WTC11 (cell line): Measurements from ENCODE around the gene BMP5. TPM values are rescaled to one million over a fixed set of nuclear protein-coding genes. Genes with fewer than 3 reads are reported as not detected.

ENCODE experiments used
- ATAC-seq: fragments of 200-7000 bp; cut with Tn5 transposase; 2 replicates; pipeline ENCODE4 v1.10.0; 2021; ENCODE audit warnings: mild to moderate bottlenecking, moderate library complexity
- CTCF ChIA-PET: fragments of 300-600 bp; sonication (Branson Sonifier 250); formaldehyde crosslinking; loops from one replicate; lab custom pipeline; 2021; ENCODE audit warnings: antibody characterized with exemption; lab: Charles Lee
- POLR2A ChIA-PET: fragments of 350-600 bp; sonication (Branson Sonifier 250); formaldehyde crosslinking; loops from one replicate; lab custom pipeline; 2021; ENCODE audit warnings: antibody characterized with exemption; lab: Charles Lee
- DNase-seq: peaks from one replicate; pipeline ENCODE4 v3.0.0; 2021; ENCODE audit warnings: low spot score
- H3K27ac Mint-ChIP-seq: 2 replicates; pipeline ENCODE4 v1.8.0; 2021; ENCODE audit warnings: mixed read lengths
- H3K27me3 Mint-ChIP-seq: 2 replicates; pipeline ENCODE4 v1.8.0; 2021; ENCODE audit warnings: low read depth, mild to moderate bottlenecking, moderate library complexity, mixed read lengths
- H3K36me3 Mint-ChIP-seq: 2 replicates; pipeline ENCODE4 v1.8.0; 2021; ENCODE audit warnings: mixed read lengths
- H3K4me1 Mint-ChIP-seq: 2 replicates; pipeline ENCODE4 v1.8.0; 2022; ENCODE audit warnings: mixed read lengths
- H3K4me3 Mint-ChIP-seq: 2 replicates; pipeline ENCODE4 v1.8.0; 2021; ENCODE audit warnings: mild to moderate bottlenecking, moderate library complexity, mixed read lengths
- H3K9me3 Mint-ChIP-seq: 2 replicates; pipeline ENCODE4 v1.8.0; 2021; ENCODE audit warnings: mixed read lengths
- AR ChIP-seq: fragments of 250-450 bp; sonication (Bioruptor Pico); IDR thresholded peaks from 2 replicates; pipeline ENCODE4 v1.9.0; 2021; ENCODE audit warnings: mild to moderate bottlenecking
- ARID4B ChIP-seq: sonication (generic); formaldehyde crosslinking; IDR thresholded peaks from 2 replicates; pipeline ENCODE4 v1.8.0; 2023; ENCODE audit warnings: missing genetic modification reagents, mild to moderate bottlenecking, borderline replicate concordance
- ATF2 ChIP-seq: sonication (generic); formaldehyde crosslinking; IDR thresholded peaks from 2 replicates; pipeline ENCODE4 v1.8.1; 2022; ENCODE audit warnings: low read depth, missing genetic modification reagents, borderline replicate concordance
- CDX4 ChIP-seq: fragments of 250-450 bp; sonication (Bioruptor Pico); IDR thresholded peaks from 2 replicates; pipeline ENCODE4 v1.9.0; 2021; ENCODE audit warnings: moderate library complexity, mild to moderate bottlenecking, inconsistent platforms, borderline replicate concordance
- E2F4 ChIP-seq: sonication (generic); formaldehyde crosslinking; IDR thresholded peaks from 2 replicates; pipeline ENCODE4 v1.8.1; 2022; ENCODE audit warnings: low read depth, mild to moderate bottlenecking, moderate library complexity, missing genetic modification reagents, borderline replicate concordance
- ERG ChIP-seq: fragments of 250-450 bp; sonication (Bioruptor Pico); IDR thresholded peaks from 2 replicates; pipeline ENCODE4 v1.8.0; 2021; ENCODE audit warnings: mild to moderate bottlenecking
- FOXK1 ChIP-seq: sonication (generic); formaldehyde crosslinking; IDR thresholded peaks from 2 replicates; pipeline ENCODE4 v1.8.0; 2022; ENCODE audit warnings: mild to moderate bottlenecking, moderate library complexity, missing genetic modification reagents
- FOXP4 ChIP-seq: sonication (generic); formaldehyde crosslinking; IDR thresholded peaks from 2 replicates; pipeline ENCODE4 v1.8.0; 2022; ENCODE audit warnings: mild to moderate bottlenecking, missing genetic modification reagents
- HMGXB4 ChIP-seq: sonication (generic); formaldehyde crosslinking; IDR thresholded peaks from 2 replicates; pipeline ENCODE4 v1.8.1; 2023; ENCODE audit warnings: mild to moderate bottlenecking, moderate library complexity, missing genetic modification reagents
- JAZF1 ChIP-seq: fragments of 250-450 bp; sonication (Bioruptor Pico); IDR thresholded peaks from 2 replicates; pipeline ENCODE4 v1.9.0; 2021; ENCODE audit warnings: moderate library complexity, mild to moderate bottlenecking, inconsistent platforms
- RELA ChIP-seq: sonication (generic); formaldehyde crosslinking; IDR thresholded peaks from 2 replicates; pipeline ENCODE4 v1.8.1; 2022; ENCODE audit warnings: missing genetic modification reagents, mild to moderate bottlenecking, borderline replicate concordance
- ZBTB43 ChIP-seq: sonication (generic); formaldehyde crosslinking; IDR thresholded peaks from 2 replicates; pipeline ENCODE4 v1.8.1; 2023; ENCODE audit warnings: mild to moderate bottlenecking, missing genetic modification reagents
- ZNF416 ChIP-seq: fragments of 250-450 bp; sonication (Bioruptor Pico); IDR thresholded peaks from 2 replicates; pipeline ENCODE4 v1.9.0; 2021; ENCODE audit warnings: mild to moderate bottlenecking, inconsistent platforms
- ZNF423 ChIP-seq: fragments of 250-450 bp; sonication (Bioruptor Pico); IDR thresholded peaks from 2 replicates; pipeline ENCODE4 v2.1.2; 2022; ENCODE audit warnings: mild to moderate bottlenecking, moderate library complexity
- total RNA-seq: library from RNA; stranded (reverse); gene quantifications from 3 replicates; pipeline ENCODE4 v1.2.3, GENCODE V29; 2021

BMP5 gene
- total RNA-seq, 1 experiment from 2014 or later = not detected

GRCh38 chr6:55819811-55820210, 55.6 kb downstream of the BMP5 start (continued):
- TF ChIP-seq ATF2 (CRISPR knock-in tag) (no peak), RELA (CRISPR knock-in tag) (no peak), ARID4B (CRISPR knock-in tag) (no peak), ZBTB43 (no peak), ZNF423 (CRISPR knock-in tag) (no peak), FOXK1 (CRISPR knock-in tag) (no peak), ZNF416 (CRISPR knock-in tag) (no peak)

GRCh38 chr6:55818482-55818881, 56.9 kb downstream of the BMP5 start:
- CTCF ChIA-PET = no interaction called here
- no peaks in the 10 kb centered on the region for H3K27me3 Mint-ChIP-seq
- TF ChIP-seq FOXP4 (CRISPR knock-in tag) (no peak), CDX4 (CRISPR knock-in tag) (no peak), AR (CRISPR knock-in tag) (no peak), ERG (CRISPR knock-in tag) (no peak), JAZF1 (CRISPR knock-in tag) (no peak), E2F4 (no peak), HMGXB4 (no peak)
- TF ChIP-seq, all 79 proteins: peak for 0
- no peak overlapping the region for H3K4me3 Mint-ChIP-seq
- H3K27ac Mint-ChIP-seq = no peak overlapping the region
- no peak for ATAC-seq
- DNase-seq = no peak
- no peaks in the 10 kb centered on the region for H3K4me1 Mint-ChIP-seq
- H3K9me3 Mint-ChIP-seq = 0 out of 2 replicates have a peak, but pooled peaks cover 4% of the 10 kb centered on the region
- POLR2A ChIA-PET = no interaction called here
- H3K36me3 Mint-ChIP-seq = no peaks in the 10 kb centered on the region
